GM12892 (cell line): ENCODE measurements around the gene HTR2B.
A peak's percentile ranks its signal among the peaks of the same experiment; 100 is the strongest.
"Not testable (repeated sequence)": the region's sequence is repeated elsewhere in the genome, so short reads cannot be mapped to it uniquely, and the experiment has no call there.

ENCODE experiments used
- DNase-seq: peaks from one replicate; pipeline ENCODE4 v3.0.0; 2011; ENCODE audit not compliant: insufficient read length
- FAIRE-seq: peaks from 2 replicates; lab custom pipeline; 2011; peaks lifted over from hg19 to GRCh38; lab: Jason Lieb, UNC
- POLR2A ChIP-seq: IDR thresholded peaks from 2 replicates; pipeline ENCODE4 v1.6.1; 2011; ENCODE audit warnings: low read depth, low read length, control low read depth
- POLR2AphosphoS5 ChIP-seq: IDR thresholded peaks from 2 replicates; pipeline ENCODE4 v1.6.1; 2011; ENCODE audit warnings: low read depth, low read length, control low read depth
- TAF1 ChIP-seq: IDR thresholded peaks from 2 replicates; pipeline ENCODE4 v1.6.1; 2011; ENCODE audit warnings: low read depth, mild to moderate bottlenecking, control low read depth, low read length, borderline replicate concordance

The HTR2B gene

DNA sequence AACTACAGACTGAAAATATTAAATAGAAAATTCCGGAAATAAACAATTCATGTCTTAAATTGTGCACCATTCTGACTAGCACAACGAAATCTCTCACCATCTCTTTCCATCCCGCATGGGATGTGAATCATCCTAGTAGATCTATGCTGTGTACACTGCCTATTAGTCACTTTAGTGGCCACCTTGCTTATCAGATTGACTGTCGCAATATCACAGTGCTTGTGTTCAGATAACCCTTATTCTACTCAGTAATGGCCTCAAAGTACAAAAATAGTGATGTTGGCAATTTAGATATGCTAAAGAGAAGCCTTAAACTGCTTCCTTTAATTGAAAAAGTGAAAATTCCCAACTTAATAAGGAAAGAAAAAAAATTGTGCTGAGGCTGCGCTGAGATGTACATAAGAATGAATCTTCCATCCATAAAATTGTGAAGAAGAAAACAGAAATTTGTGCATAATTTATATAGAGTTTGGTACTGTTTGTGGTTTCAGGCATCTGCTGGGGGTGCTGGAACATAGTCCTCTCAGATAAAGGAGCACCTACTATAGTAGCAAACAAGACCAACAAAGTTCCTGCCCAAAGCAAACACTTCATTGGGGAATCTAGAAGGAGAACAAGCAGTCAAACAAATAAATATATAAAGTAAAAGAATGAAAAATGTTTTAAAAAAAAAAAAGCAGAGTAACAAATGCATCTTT is 56.2 kb downstream of the HTR2B start:
- DNase-seq (no peak), FAIRE-seq (no peak)
- TF ChIP-seq POLR2A (no peak), TAF1 (no peak), POLR2AphosphoS5 (no peak)

DNA sequence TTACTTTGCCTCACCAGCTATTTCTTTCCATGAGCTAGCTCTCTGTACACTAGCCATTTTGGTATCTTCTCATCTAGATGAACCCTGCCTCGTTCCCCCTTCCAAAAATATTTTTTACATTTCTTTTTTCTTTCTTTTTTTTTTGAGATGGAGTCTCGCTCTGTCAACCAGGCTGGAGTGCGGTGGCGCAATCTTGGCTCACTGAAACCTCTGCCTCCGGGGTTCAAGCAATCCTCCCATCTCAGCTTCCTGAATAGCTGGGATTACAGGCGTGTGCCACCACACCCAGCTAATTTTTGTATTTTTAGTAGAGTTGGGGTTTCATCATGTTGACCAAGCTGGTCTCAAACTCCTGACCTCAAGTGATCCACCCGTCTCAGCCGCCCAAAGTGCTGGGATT is 57.3 kb downstream of the HTR2B start:
- not testable (repeated sequence) for FAIRE-seq, DNase-seq

DNA sequence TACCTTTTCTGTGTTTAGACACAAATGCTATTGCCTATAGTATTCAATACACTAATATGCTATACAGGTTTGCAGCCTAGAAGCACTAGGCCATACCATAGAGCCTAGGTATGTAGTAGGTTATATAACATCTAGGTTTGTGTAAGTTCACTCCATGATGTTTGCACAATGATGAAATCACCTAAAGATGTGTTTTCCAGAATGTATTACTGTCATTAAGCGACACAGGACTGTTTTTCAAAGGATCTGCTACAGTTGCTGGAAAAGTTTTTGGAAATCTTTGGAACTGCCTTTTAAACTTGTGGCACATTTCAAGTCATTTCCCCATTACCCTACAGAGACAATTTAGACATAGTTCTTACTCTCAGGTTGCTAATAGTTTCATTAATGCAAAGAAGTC is 58.9 kb downstream of the HTR2B start:
- FAIRE-seq (no peak), DNase-seq (no peak)
- TF ChIP-seq TAF1 (no peak), POLR2A (no peak), POLR2AphosphoS5 (no peak)

DNA sequence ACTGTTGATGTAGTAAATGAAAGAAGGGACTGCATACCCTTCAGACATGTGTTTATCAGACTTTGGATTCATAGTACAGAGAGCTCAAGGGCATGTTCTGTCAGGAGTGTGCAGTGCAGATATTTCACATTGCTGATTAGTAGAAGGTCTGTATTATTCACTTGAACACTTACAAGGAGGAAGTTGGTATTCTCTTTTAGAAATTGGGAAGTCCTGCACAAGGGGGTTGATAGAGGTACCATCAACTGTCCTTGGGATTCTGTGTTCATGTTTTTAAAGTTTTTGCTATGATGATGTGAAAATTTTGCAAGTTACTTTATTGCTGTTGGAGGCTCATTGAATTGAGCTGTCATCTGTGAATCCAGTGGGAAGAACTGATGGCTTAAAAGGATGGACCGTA is 61.5 kb downstream of the HTR2B start:
- DNase-seq: no peak
- TF ChIP-seq POLR2A: no peak
- TF ChIP-seq TAF1: no peak
- no peak for TF ChIP-seq POLR2AphosphoS5
- FAIRE-seq: no peak

DNA sequence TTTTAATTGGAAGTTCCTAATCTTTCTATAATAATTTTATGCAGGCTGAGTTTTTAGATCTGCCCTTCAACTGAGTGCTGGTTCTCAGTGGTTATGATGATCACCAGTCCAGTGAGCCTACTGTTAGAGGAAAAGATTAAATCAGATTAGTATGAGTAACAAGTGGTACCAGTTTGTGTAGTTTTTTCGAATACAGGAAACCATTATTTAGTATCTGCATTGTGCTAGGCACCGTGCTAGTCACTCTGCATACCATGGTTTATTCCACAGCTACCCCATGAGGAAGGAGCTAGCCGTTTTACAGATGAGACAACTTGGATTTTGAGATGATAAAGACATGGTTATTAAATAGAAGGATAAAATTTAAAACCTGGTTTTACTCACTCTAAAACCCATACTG is 62.1 kb downstream of the HTR2B start:
- no peak for TF ChIP-seq TAF1
- no peak for TF ChIP-seq POLR2A
- no peak for TF ChIP-seq POLR2AphosphoS5
- no peak for DNase-seq
- FAIRE-seq: no peak

DNA sequence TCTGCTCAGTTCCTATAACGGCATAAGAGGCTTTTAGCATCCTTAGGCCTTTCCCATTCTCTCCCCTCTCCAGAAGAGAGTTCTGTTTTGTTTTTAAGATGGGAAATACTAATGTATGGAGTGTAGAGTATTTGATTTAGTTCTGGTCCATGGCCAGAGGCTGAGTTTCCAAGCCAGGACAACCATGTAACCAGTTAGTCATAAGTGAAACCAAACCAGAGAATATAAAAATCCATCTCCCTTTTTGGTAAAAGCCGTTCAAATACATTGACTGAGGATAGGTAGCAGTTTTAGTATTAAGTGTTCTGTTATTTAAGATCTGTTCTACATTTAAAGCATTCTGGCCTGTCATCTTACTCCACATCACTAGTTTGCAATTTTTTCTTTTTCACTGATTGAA is 65.1 kb downstream of the HTR2B start:
- TF ChIP-seq TAF1: no peak
- TF ChIP-seq POLR2AphosphoS5: no peak
- no peak for TF ChIP-seq POLR2A
- DNase-seq (no peak), FAIRE-seq (peak; percentile 33)

DNA sequence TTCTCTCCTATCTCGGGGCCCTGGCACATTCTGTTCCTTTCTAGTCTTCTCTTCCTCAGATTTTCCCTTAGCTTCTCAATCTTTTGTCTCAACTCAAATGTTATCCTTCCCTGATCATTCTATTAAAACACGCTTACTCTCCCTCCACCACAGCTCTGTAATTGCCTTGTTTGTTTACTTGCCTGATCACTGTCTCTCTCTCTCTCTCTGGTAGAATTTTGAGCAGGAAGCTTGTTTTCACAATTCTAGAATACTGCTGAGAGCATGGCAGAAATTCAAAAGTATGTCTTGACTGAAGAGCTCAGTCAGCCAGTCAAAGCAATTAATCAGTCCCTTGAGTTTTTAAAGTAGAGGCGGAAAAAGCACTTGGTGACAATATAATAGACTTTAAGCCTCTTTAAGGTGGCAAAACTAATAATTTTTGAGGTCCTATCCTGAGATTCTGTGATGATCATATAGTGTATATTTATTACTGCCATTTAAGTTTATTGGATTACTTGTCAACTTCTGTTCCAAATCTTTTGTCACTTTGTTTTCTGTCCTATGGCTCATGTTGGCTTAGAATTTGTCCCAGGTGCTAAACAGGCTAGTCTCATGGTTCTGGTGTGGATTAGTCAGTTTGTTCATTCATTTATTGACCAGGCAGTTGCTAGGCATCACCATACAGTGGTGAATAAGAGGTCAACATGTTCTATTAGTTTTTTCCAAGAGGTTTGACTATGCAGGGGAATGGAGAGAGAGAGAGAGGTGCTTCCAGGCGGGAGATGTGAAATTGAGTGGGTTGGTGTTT is 65.9 kb downstream of the HTR2B start:
- no peak for FAIRE-seq
- TF ChIP-seq POLR2AphosphoS5: no peak
- no peak for TF ChIP-seq POLR2A
- no peak for TF ChIP-seq TAF1
- DNase-seq: no peak
